Fibroblast of skin of scalp (primary cell): ENCODE data around the gene LRP8.
"Not testable (repeated sequence)": the region's sequence is repeated elsewhere in the genome, so short reads cannot be mapped to it uniquely, and the experiment has no call there.

ENCODE experiments used
- DNase-seq: peaks from one replicate; pipeline ENCODE4 v3.0.0-alpha.2; 2013

Gene LRP8

DNA sequence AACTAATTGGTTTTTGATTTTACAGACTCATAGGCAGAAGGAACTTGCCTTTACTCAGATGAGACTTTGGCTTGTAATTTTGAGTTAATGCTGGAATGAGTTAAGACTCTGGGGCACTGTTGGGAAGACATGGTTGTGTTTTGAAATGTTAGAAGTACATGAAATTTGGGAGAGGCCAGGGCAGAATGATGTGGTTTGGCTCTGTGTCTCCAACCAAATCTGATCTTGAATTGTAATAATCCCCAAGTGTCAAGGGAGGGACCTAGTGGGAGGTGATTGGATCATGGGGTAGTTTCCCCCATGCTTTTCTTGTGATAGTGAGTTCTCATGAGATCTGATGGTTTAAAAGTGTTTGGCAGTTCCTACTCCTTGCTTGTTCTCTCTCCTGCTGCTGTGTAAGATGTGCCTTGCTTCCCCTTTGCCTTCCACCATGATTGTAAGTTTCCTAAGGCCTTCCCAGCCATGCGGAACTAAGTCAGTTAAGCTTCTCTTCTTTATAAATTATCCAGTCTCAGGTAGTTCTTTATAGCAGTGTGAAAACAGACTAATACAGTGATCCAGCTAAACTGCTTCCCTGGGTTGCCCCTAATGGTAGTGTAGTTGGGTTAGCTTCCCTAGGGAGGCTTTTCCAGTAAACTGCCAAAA, 121.0 kb downstream of the LRP8 start:
- DNase-seq: no peak

DNA sequence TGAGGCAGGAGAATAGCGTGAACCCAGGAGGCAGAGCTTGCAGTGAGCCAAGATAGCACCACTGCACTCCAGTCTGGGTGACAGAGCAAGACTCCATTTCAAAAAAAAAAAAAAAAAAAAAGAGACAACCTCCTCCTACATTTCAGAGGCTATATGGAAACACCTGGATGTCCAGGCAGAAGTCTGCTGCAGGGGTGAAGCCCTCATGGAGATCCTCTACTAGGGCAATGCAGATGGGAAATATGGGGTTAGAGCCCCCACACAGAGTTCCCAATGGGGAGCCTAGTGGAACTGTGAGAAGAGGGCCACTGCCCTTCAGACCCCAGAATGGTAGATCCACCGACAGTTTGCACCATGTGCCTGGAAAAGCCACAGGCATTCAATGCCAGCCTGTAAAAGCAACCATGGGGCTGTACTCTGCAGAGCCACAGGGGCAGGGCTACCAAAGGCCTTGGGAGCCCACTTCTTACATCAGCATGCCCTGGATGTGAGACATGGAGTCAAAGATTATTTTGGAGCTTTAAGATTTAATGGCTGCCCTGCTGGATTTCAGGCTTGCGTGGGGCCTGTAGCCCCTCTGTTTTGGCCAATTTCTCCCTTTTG, 121.7 kb downstream of the LRP8 start:
- not testable (repeated sequence) for DNase-seq

GRCh38 chr1:53205496-53205895, 122.4 kb downstream of the LRP8 start:
- not testable (repeated sequence) for DNase-seq

- no peak for DNase-seq
Observed at GRCh38 chr1:53203466-53203865, 124.4 kb downstream of the LRP8 start.

GRCh38 chr1:53198241-53198651, 129.6 kb downstream of the LRP8 start:
- peak; percentile 32 for DNase-seq

DNA sequence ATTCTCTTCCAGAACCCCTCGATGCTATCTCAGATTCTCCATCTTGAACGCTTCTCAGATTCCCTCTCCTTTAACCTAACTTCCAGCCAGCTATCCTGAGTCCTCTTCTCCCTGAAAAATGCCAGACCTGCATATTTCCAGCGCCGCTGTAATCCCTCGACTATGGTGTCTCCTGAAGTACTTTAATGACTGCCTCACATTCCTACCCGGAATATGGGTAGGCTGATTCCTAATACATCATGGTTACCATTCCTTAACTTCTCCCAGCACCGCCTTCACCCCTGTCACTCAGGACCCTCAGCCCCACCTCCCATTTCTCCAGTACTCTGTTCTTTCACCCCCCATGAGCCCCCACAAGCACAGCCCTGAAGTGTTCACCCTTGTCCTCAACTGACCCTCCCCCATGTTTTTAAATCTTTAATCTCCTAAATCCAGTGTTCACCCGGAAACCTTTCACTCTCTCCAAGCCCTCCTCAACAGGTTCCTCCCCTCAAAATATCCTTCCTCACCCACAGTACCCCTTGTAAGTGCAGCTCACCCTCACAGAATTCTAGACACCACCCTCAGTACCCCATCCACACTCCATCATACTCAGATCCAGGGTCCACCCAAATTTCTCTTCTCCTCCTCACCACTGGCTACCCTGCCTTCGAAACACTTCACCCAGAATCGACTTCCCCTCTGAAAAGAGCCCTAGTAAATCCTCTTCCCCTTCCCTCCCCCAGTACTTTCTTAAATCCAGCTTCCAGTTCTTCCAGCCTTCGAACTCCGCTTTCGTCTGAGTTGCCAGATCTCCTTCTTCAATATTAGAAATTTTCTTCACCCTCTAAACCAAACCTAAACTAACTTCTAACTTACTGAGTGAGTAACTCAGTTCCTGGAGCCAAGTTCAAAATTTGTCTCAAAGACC, 130.3 kb downstream of the LRP8 start:
- peak; percentile 29 for DNase-seq

DNA sequence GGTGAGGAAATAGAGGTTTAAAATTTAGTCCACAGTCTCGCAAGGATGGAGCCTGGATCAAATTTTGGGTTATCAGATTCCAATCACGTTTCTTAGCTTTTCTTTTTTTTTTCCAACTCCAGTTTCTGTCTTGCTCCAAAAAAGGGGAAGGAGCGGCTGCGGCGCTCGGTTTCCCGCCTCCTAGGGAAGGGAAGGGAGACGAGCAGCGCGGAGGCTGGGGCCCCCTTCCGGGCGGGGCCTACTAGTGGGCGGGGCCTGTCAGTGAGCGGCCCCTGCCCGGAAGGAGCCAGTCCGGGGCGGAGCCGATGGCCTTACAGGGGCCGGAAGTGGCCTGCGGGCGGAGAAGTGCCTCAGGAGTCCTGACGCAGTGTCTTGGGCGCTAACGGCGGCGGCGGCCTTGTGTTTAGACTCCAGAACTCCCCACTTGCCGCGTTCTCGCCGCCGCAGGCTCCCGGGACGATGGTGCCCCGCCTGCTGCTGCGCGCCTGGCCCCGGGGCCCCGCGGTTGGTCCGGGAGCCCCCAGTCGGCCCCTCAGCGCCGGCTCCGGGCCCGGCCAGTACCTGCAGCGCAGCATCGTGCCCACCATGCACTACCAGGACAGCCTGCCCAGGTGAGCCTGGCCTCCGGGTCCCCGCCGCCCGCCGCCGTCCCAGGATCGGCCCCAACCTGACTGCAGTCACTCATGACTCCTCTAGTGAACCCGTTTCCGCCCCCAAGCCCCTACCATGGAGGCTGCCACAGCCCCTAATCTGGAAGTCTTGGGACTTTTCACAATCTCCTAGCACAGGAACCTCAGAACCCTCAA, 131.2 kb downstream of the LRP8 start, which contains the start of gene CPT2:
Gene CPT2 (plus strand): TSS at position 340 of the 806 bp plus-strand sequence. CDS start 120 bp downstream, at position 460.
- peak; percentile 93 for DNase-seq

DNA sequence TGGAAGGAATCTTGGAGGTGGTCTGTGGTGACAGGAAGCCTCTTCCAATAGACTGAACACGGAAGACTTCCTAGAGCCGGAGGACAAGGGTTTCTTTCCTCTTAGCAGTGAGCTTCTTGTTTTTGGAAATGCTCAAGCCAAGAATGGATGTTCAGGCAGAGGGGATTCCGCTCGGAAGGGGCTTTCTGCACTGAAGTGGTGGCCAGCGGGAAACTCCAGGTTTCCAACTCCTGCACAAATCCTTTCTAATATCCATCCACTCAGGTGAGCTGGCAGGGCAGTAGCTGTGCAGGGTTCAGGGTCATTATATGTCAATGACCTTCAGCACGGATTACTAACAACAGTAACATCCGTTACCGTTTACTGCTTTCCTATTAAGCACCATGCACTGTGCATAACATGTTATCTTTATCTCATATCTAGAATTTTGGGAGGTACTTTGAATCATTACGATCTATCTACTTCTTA, 131.8 kb downstream of the LRP8 start:
- no peak for DNase-seq

DNA sequence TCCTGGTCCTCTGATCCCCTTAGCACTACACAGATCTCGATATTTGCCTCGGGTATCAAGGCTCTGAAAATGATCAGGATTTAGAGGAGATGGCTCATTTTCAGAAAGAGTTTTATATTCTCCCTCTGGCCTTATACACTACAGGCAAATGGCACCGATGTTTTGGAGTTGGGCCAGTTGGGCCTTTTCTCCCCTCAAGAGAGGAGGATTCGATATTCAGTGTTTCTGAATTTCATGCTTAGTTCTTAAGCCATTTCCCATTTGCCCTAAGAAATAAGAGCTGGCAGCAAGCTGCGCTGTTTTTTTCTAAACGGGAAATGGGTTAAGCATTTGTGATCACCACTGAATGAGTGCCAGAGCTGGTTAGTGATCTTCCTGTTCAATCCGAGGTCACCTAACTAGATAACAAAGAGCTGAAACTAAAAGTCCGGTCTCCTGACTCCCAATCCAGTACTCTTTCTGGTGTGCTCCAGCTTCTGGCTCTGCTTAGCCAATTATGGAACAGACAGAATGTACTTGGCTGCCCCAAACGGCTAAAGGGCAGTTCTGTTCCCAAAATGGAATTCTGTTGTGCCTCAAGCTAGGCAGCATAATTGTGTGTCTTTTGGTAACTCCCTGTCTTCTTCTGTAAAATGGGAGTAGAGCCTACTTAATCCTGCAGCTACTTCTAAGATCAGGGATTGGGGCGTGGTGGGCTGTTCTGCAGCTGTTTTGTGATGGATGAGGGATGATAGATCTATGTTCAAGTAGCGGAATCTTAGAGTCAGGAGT, 132.4 kb downstream of the LRP8 start:
- DNase-seq: no peak
